HEK293 (cell line): ENCODE data around the gene SLC2A4.

Source experiments
- ELK4 ChIP-seq: IDR thresholded peaks from 2 replicates; pipeline ENCODE4 v1.6.1; 2011; ENCODE audit warnings: mild to moderate bottlenecking, low read depth, low read length, borderline replicate concordance
- MEIS1 ChIP-seq: sonication (generic); formaldehyde crosslinking; IDR thresholded peaks from 2 replicates; pipeline ENCODE4 v1.8.1; 2022; ENCODE audit warnings: missing genetic modification reagents, mild to moderate bottlenecking, borderline replicate concordance
- MZF1 ChIP-seq: fragments of 450-650 bp; formaldehyde crosslinking; IDR thresholded peaks from 2 replicates; pipeline ENCODE4 v1.5.1; 2017; ENCODE audit warnings: missing biosample characterization, missing genetic modification characterization, borderline replicate concordance
- OSR2 ChIP-seq: fragments of 450-650 bp; formaldehyde crosslinking; IDR thresholded peaks from 2 replicates; pipeline ENCODE4 v1.5.1; 2016; ENCODE audit warnings: missing biosample characterization, missing genetic modification characterization
- SCRT1 ChIP-seq: fragments of 450-650 bp; formaldehyde crosslinking; IDR thresholded peaks from 2 replicates; pipeline ENCODE4 v1.5.1; 2016; ENCODE audit warnings: missing biosample characterization, missing genetic modification characterization, borderline replicate concordance
- ZFP69B ChIP-seq: fragments of 450-650 bp; formaldehyde crosslinking; IDR thresholded peaks from 2 replicates; pipeline ENCODE4 v1.5.1; 2016; ENCODE audit warnings: missing biosample characterization, missing genetic modification characterization
- ZNF121 ChIP-seq: fragments of 450-650 bp; formaldehyde crosslinking; IDR thresholded peaks from 2 replicates; pipeline ENCODE4 v1.5.1; 2016; ENCODE audit warnings: missing biosample characterization, missing genetic modification characterization
- ZNF223 ChIP-seq: fragments of 450-650 bp; formaldehyde crosslinking; IDR thresholded peaks from 2 replicates; pipeline ENCODE4 v1.5.1; 2016; ENCODE audit warnings: missing biosample characterization, missing genetic modification characterization
- ZNF23 ChIP-seq: fragments of 450-650 bp; formaldehyde crosslinking; IDR thresholded peaks from 2 replicates; pipeline ENCODE4 v1.5.1; 2016; ENCODE audit warnings: missing biosample characterization, missing genetic modification characterization, borderline replicate concordance
- ZNF26 ChIP-seq: fragments of 450-650 bp; formaldehyde crosslinking; IDR thresholded peaks from 2 replicates; pipeline ENCODE4 v1.5.1; 2016; ENCODE audit warnings: missing biosample characterization, missing genetic modification characterization
- ZNF292 ChIP-seq: fragments of 450-650 bp; formaldehyde crosslinking; IDR thresholded peaks from 2 replicates; pipeline ENCODE4 v1.5.1; 2016; ENCODE audit warnings: low read depth, missing biosample characterization, missing genetic modification characterization, borderline replicate concordance
- ZNF335 ChIP-seq: fragments of 450-650 bp; formaldehyde crosslinking; conservative IDR thresholded peaks from 2 replicates; pipeline ENCODE4 v1.5.1; 2016; ENCODE audit warnings: missing biosample characterization, missing genetic modification characterization
- ZNF416 ChIP-seq: fragments of 450-650 bp; formaldehyde crosslinking; IDR thresholded peaks from 2 replicates; pipeline ENCODE4 v1.5.1; 2016; ENCODE audit warnings: missing biosample characterization, missing genetic modification characterization
- ZNF423 ChIP-seq: fragments of 450-650 bp; formaldehyde crosslinking; IDR thresholded peaks from 2 replicates; pipeline ENCODE4 v1.5.1; 2016; ENCODE audit warnings: missing biosample characterization, missing genetic modification characterization
- ZNF560 ChIP-seq: fragments of 450-650 bp; formaldehyde crosslinking; IDR thresholded peaks from 2 replicates; pipeline ENCODE4 v1.5.1; 2017; ENCODE audit warnings: missing biosample characterization, missing genetic modification characterization, borderline replicate concordance
- ZNF621 ChIP-seq: fragments of 450-650 bp; formaldehyde crosslinking; IDR thresholded peaks from 2 replicates; pipeline ENCODE4 v1.5.1; 2017; ENCODE audit warnings: missing biosample characterization, missing genetic modification characterization
- ZNF660 ChIP-seq: fragments of 450-650 bp; IDR thresholded peaks from 2 replicates; pipeline ENCODE4 v1.5.1; 2018; ENCODE audit warnings: missing biosample characterization, mild to moderate bottlenecking, missing genetic modification characterization
- ZNF791 ChIP-seq: fragments of 450-650 bp; formaldehyde crosslinking; IDR thresholded peaks from 2 replicates; pipeline ENCODE4 v1.5.1; 2016; ENCODE audit warnings: missing biosample characterization, missing genetic modification characterization
- ZNF792 ChIP-seq: fragments of 450-650 bp; formaldehyde crosslinking; IDR thresholded peaks from 2 replicates; pipeline ENCODE4 v1.5.1; 2016; ENCODE audit warnings: missing biosample characterization, missing genetic modification characterization
- ZNF837 ChIP-seq: fragments of 450-650 bp; formaldehyde crosslinking; IDR thresholded peaks from 2 replicates; pipeline ENCODE4 v1.5.1; 2016; ENCODE audit warnings: missing biosample characterization, missing genetic modification characterization
- ZSCAN5A ChIP-seq: fragments of 450-650 bp; formaldehyde crosslinking; IDR thresholded peaks from 2 replicates; pipeline ENCODE4 v1.5.1; 2016; ENCODE audit warnings: missing biosample characterization, missing genetic modification characterization
- TF ChIP-seq, protein P1 (sequence below): fragments of 450-650 bp; formaldehyde crosslinking; IDR thresholded peaks from 2 replicates; pipeline ENCODE4 v1.5.1; 2016; ENCODE audit warnings: missing biosample characterization, missing genetic modification characterization
- TF ChIP-seq, protein P2 (sequence below): fragments of 450-650 bp; formaldehyde crosslinking; IDR thresholded peaks from 2 replicates; pipeline ENCODE4 v1.5.1; 2016; ENCODE audit warnings: missing biosample characterization, missing genetic modification characterization
- TF ChIP-seq, protein P3 (sequence below): fragments of 450-650 bp; formaldehyde crosslinking; IDR thresholded peaks from 2 replicates; pipeline ENCODE4 v1.5.1; 2017; ENCODE audit warnings: missing biosample characterization, missing genetic modification characterization
- TF ChIP-seq, protein P4 (sequence below): fragments of 450-650 bp; formaldehyde crosslinking; conservative IDR thresholded peaks from 2 replicates; pipeline ENCODE4 v1.5.1; 2016; ENCODE audit warnings: low read depth, missing biosample characterization, missing genetic modification characterization

Gene SLC2A4

DNA sequence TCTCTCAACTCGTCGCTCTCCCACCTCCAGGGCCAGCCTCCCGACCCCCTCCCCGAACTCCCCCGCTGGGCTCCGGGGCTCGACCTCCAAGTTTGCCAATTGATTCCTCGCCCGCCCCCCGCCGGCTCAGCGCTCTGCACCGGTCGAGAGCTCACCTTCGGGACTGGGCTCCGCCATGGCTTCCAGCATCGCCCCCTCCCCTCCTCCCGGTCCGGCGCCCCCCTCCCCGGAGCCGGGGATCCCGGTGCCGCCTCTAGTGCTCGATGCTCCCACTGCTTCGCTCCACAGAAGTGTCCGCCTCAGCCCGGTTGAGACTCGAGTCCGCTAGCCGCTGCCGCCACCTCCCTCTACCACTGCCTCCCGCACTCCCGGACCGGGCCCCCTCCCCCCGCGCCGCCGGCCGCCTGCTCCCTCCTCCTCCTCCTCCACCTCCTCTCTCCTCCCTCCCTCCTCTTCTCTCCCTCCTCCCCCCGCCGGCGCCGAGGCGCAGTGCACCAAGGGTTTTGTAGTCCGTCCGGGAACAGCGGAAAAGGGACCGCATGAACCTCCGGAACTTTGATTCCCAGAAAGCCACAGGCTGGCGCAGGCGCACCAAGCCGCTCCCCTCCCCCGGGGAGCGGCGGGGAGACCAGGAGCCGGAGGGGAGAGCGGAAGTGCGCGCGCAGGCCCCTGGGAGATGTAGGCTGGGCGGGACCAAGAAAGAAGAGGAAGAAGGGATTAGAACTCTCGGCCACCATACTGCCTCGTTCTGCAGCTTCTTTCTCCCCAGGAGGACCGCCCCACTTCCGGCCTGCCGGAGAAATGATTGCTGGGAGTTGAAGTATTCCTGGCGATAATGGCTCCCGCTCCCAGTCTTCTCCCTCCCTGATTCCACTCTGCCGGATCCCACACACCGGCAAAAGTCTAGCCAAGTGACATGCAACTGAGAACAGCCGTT, 42.2 kb upstream of the SLC2A4 start, which contains the start of gene PHF23 (continued):
- TF ChIP-seq ZNF335 (tag by site-specific recombination), result peak; percentile 79
- no peak for TF ChIP-seq MZF1 (tag by site-specific recombination)
- peak; percentile 66; the same call in 1 of the 2 replicates for TF ChIP-seq ZNF223
- TF ChIP-seq ZNF416 (tag by site-specific recombination), result no peak
- TF ChIP-seq, protein P1, sequence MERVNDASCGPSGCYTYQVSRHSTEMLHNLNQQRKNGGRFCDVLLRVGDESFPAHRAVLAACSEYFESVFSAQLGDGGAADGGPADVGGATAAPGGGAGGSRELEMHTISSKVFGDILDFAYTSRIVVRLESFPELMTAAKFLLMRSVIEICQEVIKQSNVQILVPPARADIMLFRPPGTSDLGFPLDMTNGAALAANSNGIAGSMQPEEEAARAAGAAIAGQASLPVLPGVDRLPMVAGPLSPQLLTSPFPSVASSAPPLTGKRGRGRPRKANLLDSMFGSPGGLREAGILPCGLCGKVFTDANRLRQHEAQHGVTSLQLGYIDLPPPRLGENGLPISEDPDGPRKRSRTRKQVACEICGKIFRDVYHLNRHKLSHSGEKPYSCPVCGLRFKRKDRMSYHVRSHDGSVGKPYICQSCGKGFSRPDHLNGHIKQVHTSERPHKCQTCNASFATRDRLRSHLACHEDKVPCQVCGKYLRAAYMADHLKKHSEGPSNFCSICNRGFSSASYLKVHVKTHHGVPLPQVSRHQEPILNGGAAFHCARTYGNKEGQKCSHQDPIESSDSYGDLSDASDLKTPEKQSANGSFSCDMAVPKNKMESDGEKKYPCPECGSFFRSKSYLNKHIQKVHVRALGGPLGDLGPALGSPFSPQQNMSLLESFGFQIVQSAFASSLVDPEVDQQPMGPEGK (tag by site-specific recombination), result peak; percentile 99
- no peak for TF ChIP-seq ZFP69B
- no peak for TF ChIP-seq ZNF791 (tag by site-specific recombination)
- TF ChIP-seq ZNF621 (tag by site-specific recombination), result no peak
- TF ChIP-seq ZNF423 (tag by site-specific recombination), result peak; percentile 50; the same call in 1 of the 2 replicates
- no peak for TF ChIP-seq ZNF26
- no peak for TF ChIP-seq MEIS1
- no peak for TF ChIP-seq ZNF792 (tag by site-specific recombination)
- no peak for TF ChIP-seq ZNF121 (tag by site-specific recombination)
- TF ChIP-seq, protein P2, sequence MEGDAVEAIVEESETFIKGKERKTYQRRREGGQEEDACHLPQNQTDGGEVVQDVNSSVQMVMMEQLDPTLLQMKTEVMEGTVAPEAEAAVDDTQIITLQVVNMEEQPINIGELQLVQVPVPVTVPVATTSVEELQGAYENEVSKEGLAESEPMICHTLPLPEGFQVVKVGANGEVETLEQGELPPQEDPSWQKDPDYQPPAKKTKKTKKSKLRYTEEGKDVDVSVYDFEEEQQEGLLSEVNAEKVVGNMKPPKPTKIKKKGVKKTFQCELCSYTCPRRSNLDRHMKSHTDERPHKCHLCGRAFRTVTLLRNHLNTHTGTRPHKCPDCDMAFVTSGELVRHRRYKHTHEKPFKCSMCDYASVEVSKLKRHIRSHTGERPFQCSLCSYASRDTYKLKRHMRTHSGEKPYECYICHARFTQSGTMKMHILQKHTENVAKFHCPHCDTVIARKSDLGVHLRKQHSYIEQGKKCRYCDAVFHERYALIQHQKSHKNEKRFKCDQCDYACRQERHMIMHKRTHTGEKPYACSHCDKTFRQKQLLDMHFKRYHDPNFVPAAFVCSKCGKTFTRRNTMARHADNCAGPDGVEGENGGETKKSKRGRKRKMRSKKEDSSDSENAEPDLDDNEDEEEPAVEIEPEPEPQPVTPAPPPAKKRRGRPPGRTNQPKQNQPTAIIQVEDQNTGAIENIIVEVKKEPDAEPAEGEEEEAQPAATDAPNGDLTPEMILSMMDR (tag by site-specific recombination), result peak; percentile 30; the same call in 1 of the 2 replicates
- no peak for TF ChIP-seq ZSCAN5A (tag by site-specific recombination)
- no peak for TF ChIP-seq ZNF837
- no peak for TF ChIP-seq OSR2 (tag by site-specific recombination)
- TF ChIP-seq SCRT1 (tag by site-specific recombination), result no peak
- TF ChIP-seq, protein P3, sequence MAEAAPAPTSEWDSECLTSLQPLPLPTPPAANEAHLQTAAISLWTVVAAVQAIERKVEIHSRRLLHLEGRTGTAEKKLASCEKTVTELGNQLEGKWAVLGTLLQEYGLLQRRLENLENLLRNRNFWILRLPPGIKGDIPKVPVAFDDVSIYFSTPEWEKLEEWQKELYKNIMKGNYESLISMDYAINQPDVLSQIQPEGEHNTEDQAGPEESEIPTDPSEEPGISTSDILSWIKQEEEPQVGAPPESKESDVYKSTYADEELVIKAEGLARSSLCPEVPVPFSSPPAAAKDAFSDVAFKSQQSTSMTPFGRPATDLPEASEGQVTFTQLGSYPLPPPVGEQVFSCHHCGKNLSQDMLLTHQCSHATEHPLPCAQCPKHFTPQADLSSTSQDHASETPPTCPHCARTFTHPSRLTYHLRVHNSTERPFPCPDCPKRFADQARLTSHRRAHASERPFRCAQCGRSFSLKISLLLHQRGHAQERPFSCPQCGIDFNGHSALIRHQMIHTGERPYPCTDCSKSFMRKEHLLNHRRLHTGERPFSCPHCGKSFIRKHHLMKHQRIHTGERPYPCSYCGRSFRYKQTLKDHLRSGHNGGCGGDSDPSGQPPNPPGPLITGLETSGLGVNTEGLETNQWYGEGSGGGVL (tag by site-specific recombination), result peak; percentile 100
- no peak for TF ChIP-seq ZNF292
- TF ChIP-seq ELK4, result peak; percentile 74; the same call in 1 of the 2 replicates
- TF ChIP-seq ZNF560 (tag by site-specific recombination), result no peak
- TF ChIP-seq, protein P4, sequence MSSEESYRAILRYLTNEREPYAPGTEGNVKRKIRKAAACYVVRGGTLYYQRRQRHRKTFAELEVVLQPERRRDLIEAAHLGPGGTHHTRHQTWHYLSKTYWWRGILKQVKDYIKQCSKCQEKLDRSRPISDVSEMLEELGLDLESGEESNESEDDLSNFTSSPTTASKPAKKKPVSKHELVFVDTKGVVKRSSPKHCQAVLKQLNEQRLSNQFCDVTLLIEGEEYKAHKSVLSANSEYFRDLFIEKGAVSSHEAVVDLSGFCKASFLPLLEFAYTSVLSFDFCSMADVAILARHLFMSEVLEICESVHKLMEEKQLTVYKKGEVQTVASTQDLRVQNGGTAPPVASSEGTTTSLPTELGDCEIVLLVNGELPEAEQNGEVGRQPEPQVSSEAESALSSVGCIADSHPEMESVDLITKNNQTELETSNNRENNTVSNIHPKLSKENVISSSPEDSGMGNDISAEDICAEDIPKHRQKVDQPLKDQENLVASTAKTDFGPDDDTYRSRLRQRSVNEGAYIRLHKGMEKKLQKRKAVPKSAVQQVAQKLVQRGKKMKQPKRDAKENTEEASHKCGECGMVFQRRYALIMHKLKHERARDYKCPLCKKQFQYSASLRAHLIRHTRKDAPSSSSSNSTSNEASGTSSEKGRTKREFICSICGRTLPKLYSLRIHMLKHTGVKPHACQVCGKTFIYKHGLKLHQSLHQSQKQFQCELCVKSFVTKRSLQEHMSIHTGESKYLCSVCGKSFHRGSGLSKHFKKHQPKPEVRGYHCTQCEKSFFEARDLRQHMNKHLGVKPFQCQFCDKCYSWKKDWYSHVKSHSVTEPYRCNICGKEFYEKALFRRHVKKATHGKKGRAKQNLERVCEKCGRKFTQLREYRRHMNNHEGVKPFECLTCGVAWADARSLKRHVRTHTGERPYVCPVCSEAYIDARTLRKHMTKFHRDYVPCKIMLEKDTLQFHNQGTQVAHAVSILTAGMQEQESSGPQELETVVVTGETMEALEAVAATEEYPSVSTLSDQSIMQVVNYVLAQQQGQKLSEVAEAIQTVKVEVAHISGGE (tag by site-specific recombination), result peak; percentile 96
- TF ChIP-seq ZNF660, result no peak
- no peak for TF ChIP-seq ZNF23
